ENCODE measurements around the gene EHF. TPM values are rescaled to one million over a fixed set of nuclear protein-coding genes. Genes with fewer than 3 reads are reported as not detected.

Gene EHF
- total RNA-seq, 1 donor from 2014 or later = not detected

DNA sequence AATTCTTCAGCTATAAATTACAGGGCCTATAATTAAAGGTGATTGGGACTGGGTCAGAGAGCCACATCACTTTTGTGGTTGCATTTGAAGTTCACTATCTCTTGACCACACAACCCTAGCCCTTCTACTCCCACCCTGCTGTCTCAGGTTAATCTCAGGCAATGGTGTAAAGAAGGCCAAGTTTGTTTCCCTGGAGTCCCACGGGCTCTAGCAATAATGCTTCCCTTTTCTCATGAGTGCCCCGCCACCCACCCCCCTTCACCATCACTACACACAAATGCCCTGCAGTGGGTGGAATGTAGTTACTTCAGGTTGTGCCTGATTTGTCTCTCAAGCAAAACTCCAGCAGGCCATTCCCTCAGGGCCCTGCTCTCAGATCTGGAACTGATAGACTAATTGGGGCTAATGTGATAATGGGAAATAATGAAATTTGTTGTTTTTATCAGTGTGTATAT lies 1.8 kb upstream of the EHF start:
- Mint-ChIP-seq H3K36me3 (ENCODE audit: low read depth) (no peaks in the 10 kb centered on the region), H3K9me3 (ENCODE audit: low read depth) (no peaks in the 10 kb centered on the region), H3K27ac (ENCODE audit: unreplicated experiment) (no peak overlapping the region), H3K4me1 (ENCODE audit: low read depth) (peaks cover 5% of the 10 kb centered on the region), H3K27me3 (ENCODE audit: low read depth) (no peaks in the 10 kb centered on the region), H3K4me3 (ENCODE audit: unreplicated experiment) (no peak overlapping the region)
- no peak for DNase-seq (ENCODE audit: low spot score)
- TF ChIP-seq, protein P1, sequence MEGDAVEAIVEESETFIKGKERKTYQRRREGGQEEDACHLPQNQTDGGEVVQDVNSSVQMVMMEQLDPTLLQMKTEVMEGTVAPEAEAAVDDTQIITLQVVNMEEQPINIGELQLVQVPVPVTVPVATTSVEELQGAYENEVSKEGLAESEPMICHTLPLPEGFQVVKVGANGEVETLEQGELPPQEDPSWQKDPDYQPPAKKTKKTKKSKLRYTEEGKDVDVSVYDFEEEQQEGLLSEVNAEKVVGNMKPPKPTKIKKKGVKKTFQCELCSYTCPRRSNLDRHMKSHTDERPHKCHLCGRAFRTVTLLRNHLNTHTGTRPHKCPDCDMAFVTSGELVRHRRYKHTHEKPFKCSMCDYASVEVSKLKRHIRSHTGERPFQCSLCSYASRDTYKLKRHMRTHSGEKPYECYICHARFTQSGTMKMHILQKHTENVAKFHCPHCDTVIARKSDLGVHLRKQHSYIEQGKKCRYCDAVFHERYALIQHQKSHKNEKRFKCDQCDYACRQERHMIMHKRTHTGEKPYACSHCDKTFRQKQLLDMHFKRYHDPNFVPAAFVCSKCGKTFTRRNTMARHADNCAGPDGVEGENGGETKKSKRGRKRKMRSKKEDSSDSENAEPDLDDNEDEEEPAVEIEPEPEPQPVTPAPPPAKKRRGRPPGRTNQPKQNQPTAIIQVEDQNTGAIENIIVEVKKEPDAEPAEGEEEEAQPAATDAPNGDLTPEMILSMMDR (IDR thresholded peaks at IDR 0.05) = no peak

DNA sequence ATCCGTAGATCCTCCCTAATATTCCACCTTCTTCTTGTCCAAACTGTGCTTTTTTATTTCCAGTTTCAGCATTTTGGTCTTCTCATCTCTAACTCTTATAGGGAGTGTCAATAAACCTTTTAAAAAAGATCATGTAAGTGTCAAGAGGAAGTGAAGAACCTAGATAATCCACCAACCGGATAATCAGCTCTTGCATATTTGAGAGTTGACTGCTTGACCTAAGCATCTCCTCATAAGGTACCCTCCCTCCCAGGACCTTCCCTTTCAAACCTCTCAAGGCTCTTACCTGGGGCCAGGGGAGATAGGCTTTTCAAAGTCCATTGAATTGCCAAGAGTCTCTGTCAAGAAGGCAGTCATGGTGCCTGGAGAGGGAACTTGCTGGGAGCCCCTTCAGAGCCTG lies 691 bp upstream of the EHF start:
- H3K4me3 Mint-ChIP-seq (ENCODE audit: unreplicated experiment) = no peak overlapping the region
- no peaks in the 10 kb centered on the region for H3K36me3 Mint-ChIP-seq (ENCODE audit: low read depth)
- no peaks in the 10 kb centered on the region for H3K9me3 Mint-ChIP-seq (ENCODE audit: low read depth)
- TF ChIP-seq, protein P1 (IDR thresholded peaks at IDR 0.05) = no peak
- no peaks in the 10 kb centered on the region for H3K4me1 Mint-ChIP-seq (ENCODE audit: low read depth)
- H3K27me3 Mint-ChIP-seq (ENCODE audit: low read depth) = no peaks in the 10 kb centered on the region
- no peak overlapping the region for H3K27ac Mint-ChIP-seq (ENCODE audit: unreplicated experiment)
- DNase-seq (ENCODE audit: low spot score) = no peak

DNA sequence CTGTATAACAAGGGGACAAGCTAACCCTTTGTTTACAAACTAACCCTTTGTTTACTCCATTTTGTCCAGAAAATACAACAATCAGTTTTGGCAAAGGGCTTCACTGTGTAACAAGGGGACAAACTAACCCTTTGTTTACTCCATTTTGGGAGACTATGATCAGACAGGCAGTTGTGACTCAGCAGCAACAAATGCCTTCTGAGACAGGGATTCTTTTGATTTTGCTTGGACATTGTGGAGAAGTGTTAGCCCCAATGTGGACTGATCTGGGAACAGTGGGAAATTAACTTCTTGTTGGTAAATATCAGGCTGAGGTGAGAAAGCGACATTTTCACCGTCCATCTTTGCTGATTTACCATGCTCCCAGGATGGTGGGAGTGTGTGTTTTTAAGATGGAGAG lies 983 bp downstream of the EHF start:
- Mint-ChIP-seq H3K27me3 (ENCODE audit: low read depth) (peaks cover 6% of the 10 kb centered on the region), H3K36me3 (ENCODE audit: low read depth) (no peaks in the 10 kb centered on the region), H3K4me3 (ENCODE audit: unreplicated experiment) (no peak overlapping the region), H3K27ac (ENCODE audit: unreplicated experiment) (no peak overlapping the region), H3K9me3 (ENCODE audit: low read depth) (no peaks in the 10 kb centered on the region), H3K4me1 (ENCODE audit: low read depth) (no peaks in the 10 kb centered on the region)
- TF ChIP-seq, protein P1 (IDR thresholded peaks at IDR 0.05) = no peak
- no peak for DNase-seq (ENCODE audit: low spot score)

DNA sequence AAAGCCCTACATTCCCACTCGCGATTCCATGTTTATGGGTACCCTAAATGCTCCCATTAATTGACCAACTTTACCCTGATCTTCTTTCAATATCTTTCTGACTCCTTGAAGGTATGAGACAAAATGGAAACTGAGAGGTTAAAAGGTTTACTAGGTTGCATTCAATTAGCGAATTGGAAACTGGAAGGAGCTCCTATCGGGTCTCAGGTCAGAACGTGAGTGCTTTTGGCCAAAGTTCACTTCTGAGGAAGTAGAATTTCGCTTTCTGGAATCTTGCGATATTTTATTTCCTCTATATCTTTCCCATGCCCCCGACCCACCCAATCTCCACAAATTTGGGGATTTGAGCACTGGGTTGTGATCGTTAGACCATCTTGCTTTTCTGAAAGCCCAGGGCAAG lies 2.6 kb downstream of the EHF start:
- H3K9me3 Mint-ChIP-seq (ENCODE audit: low read depth) = no peaks in the 10 kb centered on the region
- H3K4me3 Mint-ChIP-seq (ENCODE audit: unreplicated experiment) = no peak overlapping the region
- TF ChIP-seq, protein P1 (IDR thresholded peaks at IDR 0.05) = no peak
- peaks cover 8% of the 10 kb centered on the region for H3K27me3 Mint-ChIP-seq (ENCODE audit: low read depth)
- no peak overlapping the region for H3K27ac Mint-ChIP-seq (ENCODE audit: unreplicated experiment)
- H3K4me1 Mint-ChIP-seq (ENCODE audit: low read depth) = no peaks in the 10 kb centered on the region
- H3K36me3 Mint-ChIP-seq (ENCODE audit: low read depth) = no peaks in the 10 kb centered on the region
- DNase-seq (ENCODE audit: low spot score) = no peak

DNA sequence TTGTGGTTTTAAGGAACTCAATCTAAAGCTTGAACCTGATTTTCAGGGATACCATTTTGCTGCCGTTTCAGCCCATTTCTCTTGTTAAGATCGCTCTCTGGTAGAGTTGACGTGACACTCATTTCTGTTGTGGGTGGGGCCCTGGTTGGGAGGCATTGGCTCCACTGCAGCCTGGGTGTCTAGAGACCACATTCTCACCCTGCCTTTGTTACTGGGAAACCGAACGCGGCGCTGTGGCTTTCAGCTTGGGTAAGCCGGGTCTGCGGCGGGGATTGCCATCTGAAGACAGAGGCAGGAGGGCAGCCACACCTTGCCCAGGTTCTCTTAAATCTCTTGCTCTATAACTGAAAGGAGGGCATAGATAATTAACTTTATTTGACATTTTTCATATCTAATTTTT lies 3.2 kb downstream of the EHF start:
- H3K27me3 Mint-ChIP-seq (ENCODE audit: low read depth) = peaks cover 8% of the 10 kb centered on the region
- no peaks in the 10 kb centered on the region for H3K4me1 Mint-ChIP-seq (ENCODE audit: low read depth)
- DNase-seq (ENCODE audit: low spot score) = no peak
- H3K9me3 Mint-ChIP-seq (ENCODE audit: low read depth) = no peaks in the 10 kb centered on the region
- TF ChIP-seq, protein P1 (IDR thresholded peaks at IDR 0.05) = no peak
- no peak overlapping the region for H3K4me3 Mint-ChIP-seq (ENCODE audit: unreplicated experiment)
- H3K27ac Mint-ChIP-seq (ENCODE audit: unreplicated experiment) = no peak overlapping the region
- H3K36me3 Mint-ChIP-seq (ENCODE audit: low read depth) = no peaks in the 10 kb centered on the region

All from chondrocyte (in vitro differentiated cells).